Measurements from ENCODE around the gene RAC3.

GRCh38 chr17:82005701-82006348 is 25.7 kb upstream of the RAC3 start:
- TF ChIP-seq CTCF (IDR thresholded peaks at IDR 0.05) (no peak), POLR2AphosphoS5 (IDR thresholded peaks at IDR 0.05) (no peak)

Data from sigmoid colon (tissue), 4 donors.